Tibial nerve (tissue), 4 donors: ENCODE data around the gene FAM90A1.
"Not testable (repeated sequence)": the region's sequence is repeated elsewhere in the genome, so short reads cannot be mapped to it uniquely, and the experiment has no call there.

Source experiments
- CTCF ChIP-seq, 5 experiments: fragments of 200-600 bp in 3 of 5; fragments of 450-650 bp in 2 of 5; sonication (generic) in 3 of 5; IDR thresholded peaks; one replicate each; pipeline ENCODE4 v1.5.1; 2016 to 2019; ENCODE audit warnings: antibody characterized with exemption in 5 of 5, mild to moderate bottlenecking in 3 of 5, moderate library complexity in 2 of 5
- EP300 ChIP-seq, 2 donors: sonication (generic); formaldehyde crosslinking; IDR thresholded peaks; one replicate each; pipeline ENCODE4 v1.6.1; 2017; ENCODE audit warnings: antibody characterized with exemption in 2 of 2, mild to moderate bottlenecking in 1 of 2
- POLR2A ChIP-seq, 2 donors: fragments of 450-650 bp; IDR thresholded peaks; one replicate each; pipeline ENCODE4 v1.6.1; 2017; ENCODE audit warnings: antibody characterized with exemption in 2 of 2, mild to moderate bottlenecking in 2 of 2, moderate library complexity in 2 of 2

GRCh38 chr12:8218711-8219382, 8.6 kb downstream of the FAM90A1 start:
- TF ChIP-seq CTCF, POLR2A, EP300 (IDR thresholded peaks at IDR 0.05): not testable (repeated sequence)
